Bronchial epithelial cell (primary cell): Measurements from ENCODE around the gene PHACTR1. TPM values are rescaled to one million over a fixed set of nuclear protein-coding genes. Genes with fewer than 3 reads are reported as not detected.

Experiments used
- DNase-seq: peaks from one replicate; pipeline ENCODE4 v3.0.0-alpha.2; 2010; ENCODE audit warnings: low read depth
- FAIRE-seq: peaks from 2 replicates; lab custom pipeline; 2011; peaks lifted over from hg19 to GRCh38; lab: Jason Lieb, UNC
- H3K27me3 ChIP-seq: 2 replicates; pipeline ENCODE4 v1.5.1; 2011; ENCODE audit warnings: low read length; ENCODE audit not compliant: control insufficient read depth, insufficient read depth
- H3K36me3 ChIP-seq: 2 replicates; pipeline ENCODE4 v1.5.1; 2011; ENCODE audit warnings: low read length; ENCODE audit not compliant: control insufficient read depth, insufficient read depth
- H3K4me3 ChIP-seq: 2 replicates; pipeline ENCODE4 v1.5.1; 2011; ENCODE audit warnings: mild to moderate bottlenecking, low read depth, low read length, control low read depth
- CTCF ChIP-seq: IDR thresholded peaks from 2 replicates; pipeline ENCODE4 v1.5.1; 2011; ENCODE audit warnings: mild to moderate bottlenecking, moderate library complexity, low read length, control low read depth, inconsistent platforms; ENCODE audit not compliant: insufficient read depth, severe bottlenecking
- total RNA-seq: library from RNA; depleted of rRNA; stranded (reverse); fragments of >200 nt; gene quantifications from 2 replicates; pipeline ENCODE4 v1.2.1, GENCODE V29; 2014

The PHACTR1 gene
- total RNA-seq, 1 donor from 2014 or later: under 0.01 TPM

GRCh38 chr6:13076575-13076974 is 360.0 kb downstream of the PHACTR1 start:
- H3K27me3 ChIP-seq: no peaks in the 10 kb centered on the region
- no peak for TF ChIP-seq CTCF
- H3K4me3 ChIP-seq: no peak overlapping the region
- DNase-seq (no peak), FAIRE-seq (no peak)
- H3K36me3 ChIP-seq: no peaks in the 10 kb centered on the region

GRCh38 chr6:13077117-13077516 is 360.6 kb downstream of the PHACTR1 start:
- no peaks in the 10 kb centered on the region for H3K27me3 ChIP-seq
- H3K4me3 ChIP-seq: no peak overlapping the region
- no peak for FAIRE-seq
- no peak for DNase-seq
- no peaks in the 10 kb centered on the region for H3K36me3 ChIP-seq
- no peak for TF ChIP-seq CTCF

GRCh38 chr6:13079096-13079723 is 362.6 kb downstream of the PHACTR1 start:
- FAIRE-seq (no peak), DNase-seq (no peak)
- no peaks in the 10 kb centered on the region for H3K36me3 ChIP-seq
- H3K4me3 ChIP-seq: no peak overlapping the region
- H3K27me3 ChIP-seq: no peaks in the 10 kb centered on the region
- TF ChIP-seq CTCF: no peak

GRCh38 chr6:13080462-13081188 is 364.1 kb downstream of the PHACTR1 start:
- no peak overlapping the region for H3K4me3 ChIP-seq
- no peaks in the 10 kb centered on the region for H3K27me3 ChIP-seq
- DNase-seq: no peak
- TF ChIP-seq CTCF: no peak
- H3K36me3 ChIP-seq: no peaks in the 10 kb centered on the region
- no peak for FAIRE-seq

GRCh38 chr6:13081189-13081563 is 364.6 kb downstream of the PHACTR1 start:
- DNase-seq (no peak), FAIRE-seq (no peak)
- Histone ChIP-seq H3K27me3 (no peaks in the 10 kb centered on the region), H3K4me3 (no peak overlapping the region), H3K36me3 (no peaks in the 10 kb centered on the region)
- TF ChIP-seq CTCF: no peak
